ENCODE data around the gene RFWD3.

DNA sequence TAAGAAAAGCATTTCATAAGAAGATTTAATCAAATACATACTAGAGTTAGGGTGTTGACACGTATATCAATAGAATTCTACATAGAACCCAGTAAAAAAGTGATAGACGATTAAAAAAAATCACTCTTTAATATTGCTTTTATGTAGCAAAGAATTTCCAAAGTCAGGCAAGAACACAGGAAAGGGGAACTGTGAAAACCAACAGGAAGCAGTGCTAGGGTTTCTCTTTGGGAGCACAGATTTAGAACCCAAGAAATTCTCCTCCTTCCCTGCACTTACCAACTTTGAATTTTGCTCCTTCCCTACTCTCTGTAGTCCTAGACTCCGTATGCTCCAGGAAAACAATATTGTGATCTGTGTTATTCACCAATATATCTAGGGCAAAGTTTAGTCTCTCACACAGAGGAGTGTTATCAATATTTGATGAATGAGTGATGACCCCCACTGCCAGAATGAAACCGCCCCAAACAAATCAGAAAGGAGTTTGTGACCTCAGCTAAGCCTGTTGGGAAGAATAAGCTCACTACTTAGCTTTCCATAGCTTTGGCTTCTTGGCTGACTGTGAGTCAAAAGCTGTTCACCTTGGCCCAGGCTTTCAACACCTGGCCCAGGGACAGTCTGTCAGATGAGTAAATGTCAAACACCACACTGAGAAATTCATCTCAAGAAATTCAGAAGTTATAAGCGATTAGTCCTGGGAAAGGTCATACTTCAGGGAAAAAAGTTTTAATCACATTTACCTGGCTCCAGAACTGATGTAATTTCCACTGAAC is 8.6 kb downstream of the RFWD3 start:
- TF ChIP-seq CAMTA2 (CRISPR knock-in tag; IDR thresholded peaks at IDR 0.05; ENCODE audit: borderline replicate concordance) (no peak), TCF7 (IDR thresholded peaks at IDR 0.05; ENCODE audit: low read depth) (no peak), ZC3H4 (CRISPR knock-in tag; IDR thresholded peaks at IDR 0.05; ENCODE audit: borderline replicate concordance) (no peak), JUN (CRISPR knock-in tag; IDR thresholded peaks at IDR 0.05) (no peak), JUND (CRISPR knock-in tag; IDR thresholded peaks at IDR 0.05) (no peak), ZNF138 (CRISPR knock-in tag; IDR thresholded peaks at IDR 0.05; ENCODE audit: low read depth) (no peak), ETV5 (CRISPR knock-in tag; IDR thresholded peaks at IDR 0.05; ENCODE audit: borderline replicate concordance) (no peak), DMAP1 (CRISPR knock-in tag; IDR thresholded peaks at IDR 0.05) (no peak), ZKSCAN8 (CRISPR knock-in tag; IDR thresholded peaks at IDR 0.05; ENCODE audit: borderline replicate concordance) (no peak)
- TF ChIP-seq, protein P1, sequence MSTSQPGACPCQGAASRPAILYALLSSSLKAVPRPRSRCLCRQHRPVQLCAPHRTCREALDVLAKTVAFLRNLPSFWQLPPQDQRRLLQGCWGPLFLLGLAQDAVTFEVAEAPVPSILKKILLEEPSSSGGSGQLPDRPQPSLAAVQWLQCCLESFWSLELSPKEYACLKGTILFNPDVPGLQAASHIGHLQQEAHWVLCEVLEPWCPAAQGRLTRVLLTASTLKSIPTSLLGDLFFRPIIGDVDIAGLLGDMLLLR (CRISPR knock-in tag; IDR thresholded peaks at IDR 0.05) = no peak

All from HepG2 (cell line).